A673 (cell line): ENCODE data around the gene SH3D19. TPM values are rescaled to one million over a fixed set of nuclear protein-coding genes. Genes with fewer than 3 reads are reported as not detected.

Experiments used
- BruUV-seq: library from RNA; stranded (reverse); fragments of 400-500 nt; replicated peaks from 2 replicates; lab custom pipeline; 2021; lab: Mats Ljungman, UMichigan
- CTCF ChIA-PET: fragments of 300-600 bp; sonication (Branson Sonifier 250); formaldehyde crosslinking; loops from one replicate; lab custom pipeline; 2022; ENCODE audit warnings: antibody characterized with exemption; lab: Charles Lee
- POLR2A ChIA-PET: fragments of 300-600 bp; sonication (Branson Sonifier 250); formaldehyde crosslinking; loops from one replicate; lab custom pipeline; 2022; ENCODE audit warnings: antibody characterized with exemption; ENCODE audit not compliant: low non-redundant PET; lab: Charles Lee
- DNase-seq: peaks from one replicate; pipeline ENCODE4 v3.0.0-alpha.2; 2015; ENCODE audit warnings: low spot score
- H3K27ac ChIP-seq: fragments of 200-600 bp; sonication (generic); 2 replicates; pipeline ENCODE4 v1.5.1; 2016; ENCODE audit warnings: mixed run types, low read depth, mild to moderate bottlenecking, mixed read lengths, antibody characterized with exemption, low read length; ENCODE audit not compliant: poor library complexity, severe bottlenecking
- H3K27me3 ChIP-seq: fragments of 200-600 bp; sonication (generic); replicated peaks from 2 replicates; pipeline ENCODE4 v1.6.1; 2017; ENCODE audit warnings: mixed run types, low read depth, mild to moderate bottlenecking, mixed read lengths, antibody characterized with exemption, low read length; ENCODE audit not compliant: insufficient read depth, poor library complexity
- H3K36me3 ChIP-seq: fragments of 200-600 bp; sonication (generic); 2 replicates; pipeline ENCODE4 v1.6.1; 2016; ENCODE audit warnings: mixed run types, mild to moderate bottlenecking, mixed read lengths, antibody characterized with exemption, low read length; ENCODE audit not compliant: insufficient read depth, poor library complexity, severe bottlenecking
- H3K4me1 ChIP-seq: fragments of 200-600 bp; sonication (generic); 2 replicates; pipeline ENCODE4 v1.6.1; 2017; ENCODE audit warnings: mixed run types, mild to moderate bottlenecking, mixed read lengths, antibody characterized with exemption, low read length; ENCODE audit not compliant: insufficient read depth, poor library complexity, severe bottlenecking
- H3K4me3 ChIP-seq: fragments of 200-600 bp; sonication (generic); 2 replicates; pipeline ENCODE4 v1.5.1; 2016; ENCODE audit warnings: low read depth, mixed run types, mild to moderate bottlenecking, mixed read lengths, low read length; ENCODE audit not compliant: poor library complexity, severe bottlenecking
- H3K9me3 ChIP-seq: fragments of 200-600 bp; sonication (generic); 2 replicates; pipeline ENCODE4 v1.6.1; 2016; ENCODE audit warnings: mixed run types, low read depth, mild to moderate bottlenecking, mixed read lengths, antibody characterized with exemption, low read length; ENCODE audit not compliant: poor library complexity, severe bottlenecking
- CTCF ChIP-seq: fragments of 300-800, 200-600 bp; sonication (generic); conservative IDR thresholded peaks from 2 replicates; pipeline ENCODE4 v1.5.1; 2017; ENCODE audit warnings: low read depth, mild to moderate bottlenecking, antibody characterized with exemption, low read length, moderate library complexity, mixed read lengths
- EZH2 ChIP-seq: fragments of 200-600 bp; sonication (generic); IDR thresholded peaks from 2 replicates; pipeline ENCODE4 v1.6.1; 2017; ENCODE audit warnings: borderline replicate concordance, low read depth, mild to moderate bottlenecking, mixed read lengths, antibody characterized with exemption, low read length; ENCODE audit not compliant: poor library complexity, severe bottlenecking
- intact Hi-C: fragments of 100-400 bp; cut with micrococcal nuclease; formaldehyde crosslinking; loops from one replicate; pipeline ENCODE4 v1.10.0; 2022; ENCODE audit not compliant: unreplicated experiment
- total RNA-seq: library from RNA; stranded (reverse); gene quantifications from 2 replicates; pipeline ENCODE4 v1.2.3, GENCODE V29; 2021

Gene SH3D19
- total RNA-seq, 1 experiment from 2014 or later: 0.86 TPM

GRCh38 chr4:151315212-151315886 lies 10.1 kb downstream of the SH3D19 start:
- Histone ChIP-seq H3K9me3 (no peaks in the 10 kb centered on the region), H3K4me1 (no peaks in the 10 kb centered on the region), H3K27ac (no peak overlapping the region), H3K4me3 (no peak overlapping the region), H3K36me3 (no peaks in the 10 kb centered on the region), H3K27me3 (no peaks in the 10 kb centered on the region)
- no peak for TF ChIP-seq EZH2
- TF ChIP-seq CTCF: no peak
- intact Hi-C loops: no loop called here
- no peak for DNase-seq
- CTCF ChIA-PET: no interaction called here
- BruUV-seq: no TSS peak
- POLR2A ChIA-PET: no interaction called here

DNA sequence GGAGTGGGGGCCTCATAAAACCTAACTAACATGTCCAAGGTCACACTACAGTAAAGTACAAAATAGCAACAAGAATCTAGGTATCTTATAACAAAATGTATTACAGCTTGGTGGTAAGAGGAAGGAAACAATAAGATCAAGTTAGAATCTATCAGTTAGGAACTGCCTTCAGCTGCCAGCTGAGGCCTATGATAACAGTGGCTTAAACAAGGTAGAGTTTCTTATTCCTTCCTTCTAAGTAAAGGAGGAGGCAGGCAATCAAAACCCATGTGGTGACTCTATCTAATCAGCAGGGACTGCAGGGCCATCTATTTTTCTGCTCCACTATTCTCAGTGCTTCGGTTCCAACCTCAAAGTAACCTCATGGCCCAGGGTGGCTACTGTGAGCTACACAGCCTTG lies 10.9 kb downstream of the SH3D19 start:
- ChIA-PET POLR2A (no interaction called here), CTCF (no interaction called here)
- DNase-seq: no peak
- no peaks in the 10 kb centered on the region for H3K9me3 ChIP-seq
- TF ChIP-seq CTCF (no peak), EZH2 (no peak)
- H3K36me3 ChIP-seq: no peaks in the 10 kb centered on the region
- intact Hi-C loops: no loop called here
- no peak overlapping the region for H3K4me3 ChIP-seq
- H3K27ac ChIP-seq: no peak overlapping the region
- H3K4me1 ChIP-seq: no peaks in the 10 kb centered on the region
- no peaks in the 10 kb centered on the region for H3K27me3 ChIP-seq
- no TSS peak for BruUV-seq

DNA sequence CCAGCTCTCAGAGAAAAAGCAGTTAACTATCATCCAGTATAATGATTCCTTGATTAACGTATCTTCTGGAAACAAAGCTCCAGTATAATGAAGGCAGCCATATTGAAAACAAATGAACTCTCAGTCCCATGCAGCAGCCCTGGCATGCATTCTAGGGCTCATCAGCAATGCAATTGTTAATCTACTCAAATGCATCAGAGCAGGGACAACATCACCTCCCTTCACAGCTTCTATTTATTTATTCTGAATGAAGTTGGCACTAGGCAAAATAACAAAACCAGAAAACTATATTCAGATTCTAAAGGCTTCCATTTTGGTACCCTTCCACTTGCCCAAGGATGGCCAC lies 11.4 kb downstream of the SH3D19 start:
- no peak for DNase-seq

More for the DNA sequence above, 11.4 kb downstream of the SH3D19 start:
- ChIA-PET CTCF (no interaction called here), POLR2A (no interaction called here)
- Histone ChIP-seq H3K9me3 (no peaks in the 10 kb centered on the region), H3K27ac (no peak overlapping the region), H3K4me3 (no peak overlapping the region), H3K36me3 (no peaks in the 10 kb centered on the region), H3K4me1 (no peaks in the 10 kb centered on the region), H3K27me3 (no peaks in the 10 kb centered on the region)
- intact Hi-C loops: no loop called here
- no TSS peak for BruUV-seq
- TF ChIP-seq CTCF (no peak), EZH2 (no peak)
